Stimulated activated CD8-positive, alpha-beta memory T cell treated with anti-CD3 and anti-CD28 coated beads, Interleukin-15, amount 100 ng/mL, for 24 hours (primary cell): ENCODE results near the gene C12orf43.

Source experiments
- DNase-seq: peaks from one replicate; pipeline ENCODE4 v3.0.0-alpha.2; 2020; ENCODE audit warnings: low read depth

Gene C12orf43

GRCh38 chr12:120999191-121000120 is 16.8 kb downstream of the C12orf43 start:
- no peak for DNase-seq

- no peak for DNase-seq
Measured at GRCh38 chr12:120998435-120998834, 17.9 kb downstream of the C12orf43 start.

GRCh38 chr12:120997448-120997847 is 18.8 kb downstream of the C12orf43 start:
- no peak for DNase-seq

GRCh38 chr12:120996133-120996746 is 20.0 kb downstream of the C12orf43 start:
- no peak for DNase-seq

- DNase-seq, result no peak
Measured at GRCh38 chr12:120994589-120995337, 21.5 kb downstream of the C12orf43 start.

- no peak for DNase-seq
Measured at GRCh38 chr12:120994059-120994458, 22.2 kb downstream of the C12orf43 start.

- DNase-seq, result no peak
Measured at GRCh38 chr12:120993496-120993895, 22.8 kb downstream of the C12orf43 start.

GRCh38 chr12:120992989-120993388 is 23.3 kb downstream of the C12orf43 start:
- DNase-seq, result no peak

GRCh38 chr12:120991965-120992364 is 24.3 kb downstream of the C12orf43 start:
- no peak for DNase-seq

GRCh38 chr12:120990487-120991055 is 25.7 kb downstream of the C12orf43 start:
- no peak for DNase-seq

- no peak for DNase-seq
Measured at GRCh38 chr12:120989687-120990086, 26.6 kb downstream of the C12orf43 start.

GRCh38 chr12:120988658-120989057 is 27.6 kb downstream of the C12orf43 start:
- no peak for DNase-seq

GRCh38 chr12:120988234-120988633 is 28.1 kb downstream of the C12orf43 start:
- DNase-seq, result no peak

GRCh38 chr12:120984351-120984898 is 31.9 kb downstream of the C12orf43 start:
- no peak for DNase-seq

- no peak for DNase-seq
Measured at GRCh38 chr12:120983759-120984158, 32.5 kb downstream of the C12orf43 start.

GRCh38 chr12:120982659-120983058 is 33.6 kb downstream of the C12orf43 start:
- no peak for DNase-seq

GRCh38 chr12:120981407-120981941 is 34.8 kb downstream of the C12orf43 start:
- DNase-seq, result no peak

GRCh38 chr12:120980800-120981368 is 35.4 kb downstream of the C12orf43 start:
- DNase-seq, result no peak

- DNase-seq, result no peak
Measured at GRCh38 chr12:120979862-120980696, 36.2 kb downstream of the C12orf43 start.

- DNase-seq, result no peak
Measured at GRCh38 chr12:120979220-120979861, 36.9 kb downstream of the C12orf43 start.
